AML-193 (cell line): ENCODE results near the gene HSP90B1.

ENCODE experiments used
- DNase-seq, 2 experiments: peaks; one replicate each; lab custom pipeline; 2025; lab: John Stamatoyannopoulos, UW

HSP90B1 gene

GRCh38 chr12:103930034-103930786 is at the start of gene HSP90B1:
Gene HSP90B1, plus strand, starts transcription at chr12:103930410. Its CDS starts 106 bp downstream, at chr12:103930516.
- DNase-seq: peak; percentile 98

DNA sequence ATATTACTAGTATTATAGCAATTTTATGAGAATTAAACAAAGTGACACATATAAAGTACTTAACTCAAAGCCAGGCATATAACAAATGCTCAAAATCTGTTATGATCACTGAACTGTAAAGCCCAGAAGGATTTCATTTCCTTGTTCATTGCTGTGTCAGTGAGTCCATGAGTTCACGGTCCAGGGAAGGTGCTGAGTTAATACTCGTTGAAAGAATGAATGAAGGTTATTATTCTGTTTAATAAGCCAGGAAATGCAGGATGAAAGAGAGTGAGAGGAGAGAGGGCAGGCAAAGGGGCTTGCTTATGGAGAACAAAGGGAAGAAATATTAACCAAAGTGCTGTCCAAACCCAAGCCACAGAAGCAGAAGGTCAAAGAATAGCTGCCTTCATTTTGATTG is 48.9 kb upstream of the HSP90B1 start:
- DNase-seq: no peak

GRCh38 chr12:103882861-103883596 is 47.2 kb upstream of the HSP90B1 start:
- peak; percentile 25 to 46 for DNase-seq

GRCh38 chr12:103883908-103884307 is 46.3 kb upstream of the HSP90B1 start:
- DNase-seq: no peak

DNA sequence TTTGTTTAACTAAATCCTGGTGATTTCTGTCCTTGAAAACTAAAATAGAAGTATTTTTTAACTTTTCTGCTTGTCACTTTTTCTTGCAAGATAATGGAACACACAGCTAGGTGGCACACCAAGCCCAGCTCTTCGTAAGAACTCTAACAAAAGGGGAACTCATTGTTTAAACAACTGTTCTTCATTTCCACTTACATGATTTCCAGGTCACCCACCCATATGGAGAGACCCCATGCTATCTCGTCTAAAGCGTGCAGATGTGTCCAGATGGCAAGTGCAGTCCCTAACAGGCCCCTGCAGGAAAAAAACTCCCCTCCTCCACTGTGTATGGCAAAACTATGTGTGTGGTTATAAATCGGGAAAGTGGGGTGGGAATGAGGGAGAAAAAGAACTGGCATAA is 45.9 kb upstream of the HSP90B1 start:
- DNase-seq: peak; percentile 43 to 64

GRCh38 chr12:103886195-103886797 is 43.9 kb upstream of the HSP90B1 start:
- no peak for DNase-seq

DNA sequence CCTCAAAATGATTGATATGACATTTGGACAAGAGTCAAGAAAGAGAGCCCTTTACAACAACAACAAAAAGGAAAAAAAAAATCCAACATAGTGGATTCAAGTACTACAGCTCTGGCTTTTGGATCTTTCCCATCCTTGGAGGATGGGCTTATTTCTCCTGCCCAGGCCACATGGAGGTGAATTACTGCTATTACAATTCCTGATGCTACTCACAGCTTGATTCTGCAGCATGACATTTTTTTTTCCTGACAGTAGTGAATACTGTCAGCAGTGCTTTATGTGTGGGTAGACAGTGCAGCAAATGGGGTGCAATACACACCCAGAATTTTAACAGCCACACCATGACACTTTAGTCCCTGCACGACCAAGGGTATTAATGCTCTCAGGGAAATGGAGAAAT is 42.5 kb upstream of the HSP90B1 start:
- DNase-seq: no peak

- no peak for DNase-seq
Measured at GRCh38 chr12:103897316-103897715, 32.9 kb upstream of the HSP90B1 start.

- no peak for DNase-seq
Measured at GRCh38 chr12:103901518-103902173, 28.6 kb upstream of the HSP90B1 start.

DNA sequence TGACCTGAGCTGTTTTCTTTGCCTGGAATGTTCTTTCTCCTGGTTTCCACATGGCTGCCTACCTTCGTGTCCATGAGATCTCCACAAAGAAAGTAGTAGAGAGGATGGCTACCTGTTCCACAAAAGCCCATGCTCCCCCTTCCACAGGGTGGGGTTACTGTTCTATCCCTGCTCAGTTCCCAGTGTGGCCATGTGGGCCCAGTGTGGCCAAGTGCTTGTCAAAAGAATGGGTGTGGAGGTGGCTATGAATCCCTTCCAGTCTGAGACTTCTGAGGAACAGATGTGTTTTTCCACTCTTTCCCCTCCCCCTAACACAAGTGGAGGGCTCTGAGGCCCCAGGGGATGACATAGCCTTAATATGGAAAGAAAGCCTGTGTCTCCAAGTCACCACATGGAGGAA is 26.2 kb upstream of the HSP90B1 start:
- no peak for DNase-seq

- DNase-seq: no peak
Measured at GRCh38 chr12:103905730-103906349, 24.4 kb upstream of the HSP90B1 start.

DNA sequence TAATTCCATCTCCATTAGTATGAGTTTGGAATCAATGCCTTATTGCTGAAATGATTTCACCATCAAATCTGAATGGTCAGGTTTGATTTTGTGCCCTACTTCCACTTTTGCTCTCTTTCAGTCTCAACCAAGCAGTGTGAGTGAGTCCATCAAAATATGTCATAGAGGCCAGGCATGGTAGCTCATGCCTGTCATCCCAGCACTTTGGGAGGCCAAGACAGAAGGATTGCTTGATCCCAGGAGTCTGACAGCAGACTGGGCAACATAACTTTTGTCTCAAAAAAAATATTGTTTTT is 22.0 kb upstream of the HSP90B1 start:
- DNase-seq: no peak

GRCh38 chr12:103908877-103909276 is 21.3 kb upstream of the HSP90B1 start:
- no peak for DNase-seq

GRCh38 chr12:103909811-103910210 is 20.4 kb upstream of the HSP90B1 start:
- DNase-seq: no peak

- DNase-seq: no peak
Measured at GRCh38 chr12:103912069-103912468, 18.1 kb upstream of the HSP90B1 start.

GRCh38 chr12:103913100-103913499 is 17.1 kb upstream of the HSP90B1 start:
- DNase-seq: no peak

GRCh38 chr12:103915306-103915705 is 14.9 kb upstream of the HSP90B1 start:
- no peak for DNase-seq

- no peak for DNase-seq
Measured at GRCh38 chr12:103917873-103918272, 12.3 kb upstream of the HSP90B1 start.

- DNase-seq: no peak
Measured at GRCh38 chr12:103924761-103925641, 5.2 kb upstream of the HSP90B1 start.

- DNase-seq: peak; percentile 24 to 40
Measured at GRCh38 chr12:103928682-103929045, 1.5 kb upstream of the HSP90B1 start.

- peak; percentile 43 to 87 for DNase-seq
Measured at GRCh38 chr12:103929046-103929783, 995 bp upstream of the HSP90B1 start.
